K562 (cell line): ENCODE measurements around the gene TAF12. TPM values are rescaled to one million over a fixed set of nuclear protein-coding genes. Genes with fewer than 3 reads are reported as not detected.

Experiments
- BDP1 ChIP-seq: IDR thresholded peaks from 3 replicates; pipeline ENCODE4 v1.6.1; 2011; ENCODE audit not compliant: insufficient read length, insufficient read depth
- CBFB ChIP-seq: sonication (generic); formaldehyde crosslinking; IDR thresholded peaks from 2 replicates; pipeline ENCODE4 v1.4.0; 2020; ENCODE audit warnings: mild to moderate bottlenecking, missing genetic modification reagents
- CREBBP ChIP-seq: IDR thresholded peaks from one replicate; pipeline ENCODE4 v1.6.1; 2012; ENCODE audit warnings: low read depth, mild to moderate bottlenecking, control low read depth, inconsistent platforms, low read length
- ESRRA ChIP-seq: fragments of 450-650 bp; IDR thresholded peaks from 2 replicates; pipeline ENCODE4 v1.6.1; 2014; ENCODE audit warnings: low read depth, mild to moderate bottlenecking, moderate library complexity, borderline replicate concordance
- GATA2 ChIP-seq: sonication (generic); formaldehyde crosslinking; IDR thresholded peaks from 2 replicates; pipeline ENCODE4 v1.4.0; 2020; ENCODE audit warnings: mild to moderate bottlenecking, missing genetic modification reagents
- HLTF ChIP-seq: fragments of 450-650 bp; IDR thresholded peaks from 2 replicates; pipeline ENCODE4 v1.6.1; 2016
- KDM5B ChIP-seq: fragments of 200-600 bp; sonication (generic); IDR thresholded peaks from 2 replicates; pipeline ENCODE4 v1.6.1; 2012; ENCODE audit warnings: low read depth, mild to moderate bottlenecking, moderate library complexity, low read length, control low read depth, inconsistent platforms; ENCODE audit not compliant: insufficient replicate concordance
- MCM7 ChIP-seq, 2 experiments: fragments of 450-650 bp; IDR thresholded peaks; 2 replicates each; pipeline ENCODE4 v1.6.1; 2016 to 2018
- MED1 ChIP-seq: sonication (generic); formaldehyde crosslinking; IDR thresholded peaks from 2 replicates; pipeline ENCODE4 v1.8.1; 2023; ENCODE audit warnings: missing genetic modification reagents, borderline replicate concordance
- PCBP2 ChIP-seq: fragments of 200-400 bp; formaldehyde crosslinking; IDR thresholded peaks from 2 replicates; pipeline ENCODE4 v1.6.1; 2018; ENCODE audit warnings: low read length, low read depth, mild to moderate bottlenecking, moderate library complexity; ENCODE audit not compliant: poor library complexity, severe bottlenecking
- POLR3G ChIP-seq: IDR thresholded peaks from 2 replicates; pipeline ENCODE4 v1.6.1; 2011; ENCODE audit not compliant: insufficient read length, insufficient replicate concordance; ENCODE audit errors: extremely low read depth
- RBM39 ChIP-seq: fragments of 200-400 bp; formaldehyde crosslinking; optimal IDR thresholded peaks from 2 replicates; pipeline ENCODE3; 2018; ENCODE audit warnings: low read depth, low read length
- SMARCA5 ChIP-seq: fragments of 450-650 bp; IDR thresholded peaks from 2 replicates; pipeline ENCODE4 v1.6.1; 2016
- SMARCE1 ChIP-seq: fragments of 450-650 bp; IDR thresholded peaks from 2 replicates; pipeline ENCODE4 v1.7.1; 2016; ENCODE audit warnings: mild to moderate bottlenecking
- SNRNP70 ChIP-seq: fragments of 200-400 bp; formaldehyde crosslinking; optimal IDR thresholded peaks from 2 replicates; pipeline ENCODE3; 2017; ENCODE audit warnings: low read depth, low read length
- ZNF445 ChIP-seq: fragments of 250-450 bp; sonication (Bioruptor Pico); IDR thresholded peaks from 2 replicates; pipeline ENCODE4 v1.4.0; 2020; ENCODE audit warnings: low read depth, mild to moderate bottlenecking, moderate library complexity
- polyA plus RNA-seq, 8 experiments: library from polyadenylated mRNA; depleted of rRNA in 4 of 8; stranded (reverse) in 5 of 8; unstranded in 3 of 8; fragments of >200 nt; fragmentation: Nextera tagmentation in 2 of 8; fragmentation: Illumina TruSeq in 1 of 8; extraction: Ambion mirVana in 2 of 8; extraction: Trizol in 1 of 8; gene quantifications; 2 replicates each; pipeline versions ENCODE4 v1.2.1 to v1.2.3, GENCODE V29; 2011 to 2014; ENCODE audit warnings: inconsistent platforms in 1 of 8, missing spikeins in 1 of 8
- total RNA-seq, 7 experiments: library from RNA; depleted of rRNA in 6 of 7; stranded (reverse); fragments of >200 nt in 6 of 7; fragmentation: Illumina TruSeq in 2 of 7; extraction: Trizol in 2 of 7; gene quantifications; 2 replicates each; pipeline versions ENCODE4 v1.2.1 to v1.2.3, GENCODE V29; 2011 to 2021; ENCODE audit warnings: low replicate concordance in 1 of 7
- TF ChIP-seq, protein P1 (sequence below): sonication (generic); formaldehyde crosslinking; IDR thresholded peaks from 2 replicates; pipeline ENCODE4 v1.9.0; 2022; ENCODE audit warnings: mild to moderate bottlenecking, missing genetic modification reagents
- TF ChIP-seq, protein P2 (sequence below): fragments of 450-650 bp; formaldehyde crosslinking; conservative IDR thresholded peaks from 2 replicates; pipeline ENCODE4 v1.4.0; 2022; ENCODE audit warnings: mild to moderate bottlenecking, missing genetic modification characterization
- TF ChIP-seq, protein P3 (sequence below): fragments of 150-350 bp; IDR thresholded peaks from 2 replicates; pipeline ENCODE4 v1.6.1; 2014; ENCODE audit warnings: low read depth, mild to moderate bottlenecking, low read length, borderline replicate concordance
- TF ChIP-seq, protein P4 (sequence below): fragments of 250-450 bp; sonication (Bioruptor Pico); IDR thresholded peaks from 2 replicates; pipeline ENCODE4 v1.8.0; 2021; ENCODE audit warnings: moderate library complexity, mild to moderate bottlenecking, inconsistent platforms
- TF ChIP-seq, protein P5 (sequence below): fragments of 450-650 bp; IDR thresholded peaks from 2 replicates; pipeline ENCODE4 v1.6.1; 2016; ENCODE audit warnings: low read depth, mild to moderate bottlenecking, moderate library complexity
- TF ChIP-seq, protein P6 (sequence below): sonication (generic); formaldehyde crosslinking; IDR thresholded peaks from 2 replicates; pipeline ENCODE4 v1.9.0; 2022; ENCODE audit warnings: mild to moderate bottlenecking, missing genetic modification reagents

The TAF12 gene
- total and polyA plus RNA-seq, 9 of the 15 experiments (the other 6 are each of a cell fraction or from before 2014, with no cell fraction given), result 31.6 to 89.0 (median 50.5) TPM

DNA sequence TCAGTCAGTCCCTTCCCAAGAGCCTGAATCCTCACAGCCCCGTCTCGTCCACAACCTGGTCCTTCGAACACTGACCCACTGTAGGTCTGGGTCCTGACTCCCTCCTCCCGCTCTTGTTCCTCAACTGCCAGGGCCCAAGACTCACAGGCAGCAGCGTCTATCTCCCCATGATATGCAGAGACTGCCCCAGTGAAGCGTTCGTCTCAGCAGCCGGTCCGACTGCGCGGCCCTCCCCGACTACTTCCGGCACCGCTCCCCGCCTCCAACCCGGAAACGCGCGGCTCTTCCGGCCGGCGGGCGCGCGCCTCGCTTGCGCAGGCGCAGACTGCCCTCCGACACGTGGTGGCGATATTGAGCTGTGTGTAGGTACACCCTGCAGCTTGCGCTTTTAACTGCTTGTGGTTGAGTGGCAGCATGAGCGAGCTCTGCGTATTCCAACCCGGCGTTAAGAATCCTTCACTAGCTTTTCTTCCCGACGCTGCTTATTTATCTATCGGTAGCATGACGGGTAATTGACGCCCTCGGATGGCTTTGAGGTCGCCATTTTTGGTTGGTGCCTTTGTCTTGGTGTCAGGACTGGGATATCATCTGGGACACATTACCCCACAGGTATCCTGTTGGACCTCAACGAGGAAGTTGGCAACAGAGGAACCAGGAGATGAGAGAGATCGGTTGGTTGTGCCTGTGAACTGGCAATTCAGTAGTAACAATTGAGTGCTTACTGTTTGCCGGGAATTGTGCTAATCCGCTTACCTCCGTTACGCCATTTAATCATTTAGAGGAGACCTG, at the start of gene TAF12 (continued):
- peak; percentile 100 for TF ChIP-seq KDM5B
- TF ChIP-seq GATA2 (CRISPR knock-in tag), result peak; percentile 55; the same call in 1 of the 2 replicates
- TF ChIP-seq, protein P1, sequence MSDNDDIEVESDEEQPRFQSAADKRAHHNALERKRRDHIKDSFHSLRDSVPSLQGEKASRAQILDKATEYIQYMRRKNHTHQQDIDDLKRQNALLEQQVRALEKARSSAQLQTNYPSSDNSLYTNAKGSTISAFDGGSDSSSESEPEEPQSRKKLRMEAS (CRISPR knock-in tag), result peak; percentile 97
- no peak for TF ChIP-seq MCM7 (IDR thresholded peaks at IDR 0.05)
- TF ChIP-seq HLTF, result no peak
- no peak for TF ChIP-seq ZNF445
- no peak for TF ChIP-seq BDP1
- TF ChIP-seq, protein P2, sequence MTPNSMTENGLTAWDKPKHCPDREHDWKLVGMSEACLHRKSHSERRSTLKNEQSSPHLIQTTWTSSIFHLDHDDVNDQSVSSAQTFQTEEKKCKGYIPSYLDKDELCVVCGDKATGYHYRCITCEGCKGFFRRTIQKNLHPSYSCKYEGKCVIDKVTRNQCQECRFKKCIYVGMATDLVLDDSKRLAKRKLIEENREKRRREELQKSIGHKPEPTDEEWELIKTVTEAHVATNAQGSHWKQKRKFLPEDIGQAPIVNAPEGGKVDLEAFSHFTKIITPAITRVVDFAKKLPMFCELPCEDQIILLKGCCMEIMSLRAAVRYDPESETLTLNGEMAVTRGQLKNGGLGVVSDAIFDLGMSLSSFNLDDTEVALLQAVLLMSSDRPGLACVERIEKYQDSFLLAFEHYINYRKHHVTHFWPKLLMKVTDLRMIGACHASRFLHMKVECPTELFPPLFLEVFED (CRISPR knock-in tag), result peak; percentile 74; the same call in 1 of the 2 replicates
- TF ChIP-seq, protein P3, sequence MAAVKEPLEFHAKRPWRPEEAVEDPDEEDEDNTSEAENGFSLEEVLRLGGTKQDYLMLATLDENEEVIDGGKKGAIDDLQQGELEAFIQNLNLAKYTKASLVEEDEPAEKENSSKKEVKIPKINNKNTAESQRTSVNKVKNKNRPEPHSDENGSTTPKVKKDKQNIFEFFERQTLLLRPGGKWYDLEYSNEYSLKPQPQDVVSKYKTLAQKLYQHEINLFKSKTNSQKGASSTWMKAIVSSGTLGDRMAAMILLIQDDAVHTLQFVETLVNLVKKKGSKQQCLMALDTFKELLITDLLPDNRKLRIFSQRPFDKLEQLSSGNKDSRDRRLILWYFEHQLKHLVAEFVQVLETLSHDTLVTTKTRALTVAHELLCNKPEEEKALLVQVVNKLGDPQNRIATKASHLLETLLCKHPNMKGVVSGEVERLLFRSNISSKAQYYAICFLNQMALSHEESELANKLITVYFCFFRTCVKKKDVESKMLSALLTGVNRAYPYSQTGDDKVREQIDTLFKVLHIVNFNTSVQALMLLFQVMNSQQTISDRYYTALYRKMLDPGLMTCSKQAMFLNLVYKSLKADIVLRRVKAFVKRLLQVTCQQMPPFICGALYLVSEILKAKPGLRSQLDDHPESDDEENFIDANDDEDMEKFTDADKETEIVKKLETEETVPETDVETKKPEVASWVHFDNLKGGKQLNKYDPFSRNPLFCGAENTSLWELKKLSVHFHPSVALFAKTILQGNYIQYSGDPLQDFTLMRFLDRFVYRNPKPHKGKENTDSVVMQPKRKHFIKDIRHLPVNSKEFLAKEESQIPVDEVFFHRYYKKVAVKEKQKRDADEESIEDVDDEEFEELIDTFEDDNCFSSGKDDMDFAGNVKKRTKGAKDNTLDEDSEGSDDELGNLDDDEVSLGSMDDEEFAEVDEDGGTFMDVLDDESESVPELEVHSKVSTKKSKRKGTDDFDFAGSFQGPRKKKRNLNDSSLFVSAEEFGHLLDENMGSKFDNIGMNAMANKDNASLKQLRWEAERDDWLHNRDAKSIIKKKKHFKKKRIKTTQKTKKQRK, result no peak
- TF ChIP-seq, protein P4, sequence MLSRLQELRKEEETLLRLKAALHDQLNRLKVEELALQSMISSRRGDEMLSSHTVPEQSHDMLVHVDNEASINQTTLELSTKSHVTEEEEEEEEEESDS, result no peak
- no peak for TF ChIP-seq RBM39
- TF ChIP-seq, protein P5, sequence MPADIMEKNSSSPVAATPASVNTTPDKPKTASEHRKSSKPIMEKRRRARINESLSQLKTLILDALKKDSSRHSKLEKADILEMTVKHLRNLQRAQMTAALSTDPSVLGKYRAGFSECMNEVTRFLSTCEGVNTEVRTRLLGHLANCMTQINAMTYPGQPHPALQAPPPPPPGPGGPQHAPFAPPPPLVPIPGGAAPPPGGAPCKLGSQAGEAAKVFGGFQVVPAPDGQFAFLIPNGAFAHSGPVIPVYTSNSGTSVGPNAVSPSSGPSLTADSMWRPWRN, result no peak; the same call in 1 of the 2 replicates
- peak; percentile 71; the same call in 1 of the 2 replicates for TF ChIP-seq ESRRA
- TF ChIP-seq, protein P6, sequence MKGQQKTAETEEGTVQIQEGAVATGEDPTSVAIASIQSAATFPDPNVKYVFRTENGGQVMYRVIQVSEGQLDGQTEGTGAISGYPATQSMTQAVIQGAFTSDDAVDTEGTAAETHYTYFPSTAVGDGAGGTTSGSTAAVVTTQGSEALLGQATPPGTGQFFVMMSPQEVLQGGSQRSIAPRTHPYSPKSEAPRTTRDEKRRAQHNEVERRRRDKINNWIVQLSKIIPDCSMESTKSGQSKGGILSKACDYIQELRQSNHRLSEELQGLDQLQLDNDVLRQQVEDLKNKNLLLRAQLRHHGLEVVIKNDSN (CRISPR knock-in tag), result peak; percentile 95
- TF ChIP-seq SNRNP70, result no peak
- peak; percentile 72; the same call in 1 of the 2 replicates for TF ChIP-seq CBFB (CRISPR knock-in tag)
- TF ChIP-seq CREBBP, result no peak
- TF ChIP-seq SMARCE1, result no peak
- TF ChIP-seq PCBP2, result no peak
- no peak for TF ChIP-seq SMARCA5
- TF ChIP-seq POLR3G, result no peak
- no peak for TF ChIP-seq MED1 (CRISPR knock-in tag)
